IPS-18c (cell line): ENCODE data around the gene PLXNC1.
"Not testable (repeated sequence)": the region's sequence is repeated elsewhere in the genome, so short reads cannot be mapped to it uniquely, and the experiment has no call there.

Experiments
- H3K4me3 ChIP-seq: 2 replicates; pipeline ENCODE4 v1.7.0; 2013; ENCODE audit warnings: low read depth, mild to moderate bottlenecking, low read length, moderate library complexity; ENCODE audit not compliant: insufficient read depth
- H3K9me3 ChIP-seq: one replicate; pipeline ENCODE4 v1.6.1; 2013; ENCODE audit warnings: mild to moderate bottlenecking, low read length, moderate library complexity; ENCODE audit not compliant: control insufficient read depth, insufficient read depth

The PLXNC1 gene

GRCh38 chr12:94305130-94305957 is 157.0 kb downstream of the PLXNC1 start:
- Histone ChIP-seq H3K9me3 (no peaks in the 10 kb centered on the region), H3K4me3 (no peak overlapping the region)

- no peaks in the 10 kb centered on the region for H3K9me3 ChIP-seq
Measured at GRCh38 chr12:94308612-94309011, 160.2 kb downstream of the PLXNC1 start.

GRCh38 chr12:94309373-94309772 is 161.0 kb downstream of the PLXNC1 start:
- H3K4me3 ChIP-seq = no peak overlapping the region

More at GRCh38 chr12:94308612-94309011, 160.2 kb downstream of the PLXNC1 start:
- H3K4me3 ChIP-seq = no peak overlapping the region

GRCh38 chr12:94312378-94312777 is 164.0 kb downstream of the PLXNC1 start:
- Histone ChIP-seq H3K9me3 (no peaks in the 10 kb centered on the region), H3K4me3 (no peak overlapping the region)

More at GRCh38 chr12:94309373-94309772, 161.0 kb downstream of the PLXNC1 start:
- no peaks in the 10 kb centered on the region for H3K9me3 ChIP-seq

- not testable (repeated sequence) for H3K4me3 ChIP-seq, H3K9me3 ChIP-seq
Measured at GRCh38 chr12:94316600-94316999, 168.2 kb downstream of the PLXNC1 start.

- peaks cover 12% of the 10 kb centered on the region for H3K9me3 ChIP-seq
Measured at GRCh38 chr12:94318181-94318580, 169.8 kb downstream of the PLXNC1 start.

GRCh38 chr12:94320109-94320508 is 171.7 kb downstream of the PLXNC1 start:
- no peak overlapping the region for H3K4me3 ChIP-seq
- peaks cover 12% of the 10 kb centered on the region for H3K9me3 ChIP-seq

More at GRCh38 chr12:94318181-94318580, 169.8 kb downstream of the PLXNC1 start:
- H3K4me3 ChIP-seq = no peak overlapping the region

GRCh38 chr12:94322346-94322745 is 174.0 kb downstream of the PLXNC1 start:
- Histone ChIP-seq H3K4me3 (no peak overlapping the region), H3K9me3 (peaks cover 12% of the 10 kb centered on the region)

GRCh38 chr12:94326234-94326633 is 177.9 kb downstream of the PLXNC1 start:
- Histone ChIP-seq H3K9me3 (peaks cover 12% of the 10 kb centered on the region), H3K4me3 (no peak overlapping the region)

- no peak overlapping the region for H3K4me3 ChIP-seq
- peaks cover 8% of the 10 kb centered on the region for H3K9me3 ChIP-seq
Measured at GRCh38 chr12:94326727-94327126, 178.3 kb downstream of the PLXNC1 start.

- no peaks in the 10 kb centered on the region for H3K9me3 ChIP-seq
- H3K4me3 ChIP-seq = no peak overlapping the region
Measured at GRCh38 chr12:94327809-94328208, 179.4 kb downstream of the PLXNC1 start.

- Histone ChIP-seq H3K9me3 (no peaks in the 10 kb centered on the region), H3K4me3 (no peak overlapping the region)
Measured at GRCh38 chr12:94329366-94329765, 181.0 kb downstream of the PLXNC1 start.

- Histone ChIP-seq H3K4me3 (no peak overlapping the region), H3K9me3 (no peaks in the 10 kb centered on the region)
Measured at GRCh38 chr12:94333396-94333795, 185.0 kb downstream of the PLXNC1 start.

- no peaks in the 10 kb centered on the region for H3K9me3 ChIP-seq
- H3K4me3 ChIP-seq = no peak overlapping the region
Measured at GRCh38 chr12:94336211-94336925, 188.0 kb downstream of the PLXNC1 start.

GRCh38 chr12:94338006-94338794 is 189.8 kb downstream of the PLXNC1 start:
- H3K4me3 ChIP-seq = no peak overlapping the region
- H3K9me3 ChIP-seq = no peaks in the 10 kb centered on the region

- no peaks in the 10 kb centered on the region for H3K9me3 ChIP-seq
- no peak overlapping the region for H3K4me3 ChIP-seq
Measured at GRCh38 chr12:94340573-94340972, 192.2 kb downstream of the PLXNC1 start.

- no peaks in the 10 kb centered on the region for H3K9me3 ChIP-seq
Measured at GRCh38 chr12:94353130-94353529, 204.8 kb downstream of the PLXNC1 start.

More at GRCh38 chr12:94353130-94353529, 204.8 kb downstream of the PLXNC1 start:
- H3K4me3 ChIP-seq = no peak overlapping the region
